Measurements from ENCODE around the gene PHC2.

The PHC2 gene

DNA sequence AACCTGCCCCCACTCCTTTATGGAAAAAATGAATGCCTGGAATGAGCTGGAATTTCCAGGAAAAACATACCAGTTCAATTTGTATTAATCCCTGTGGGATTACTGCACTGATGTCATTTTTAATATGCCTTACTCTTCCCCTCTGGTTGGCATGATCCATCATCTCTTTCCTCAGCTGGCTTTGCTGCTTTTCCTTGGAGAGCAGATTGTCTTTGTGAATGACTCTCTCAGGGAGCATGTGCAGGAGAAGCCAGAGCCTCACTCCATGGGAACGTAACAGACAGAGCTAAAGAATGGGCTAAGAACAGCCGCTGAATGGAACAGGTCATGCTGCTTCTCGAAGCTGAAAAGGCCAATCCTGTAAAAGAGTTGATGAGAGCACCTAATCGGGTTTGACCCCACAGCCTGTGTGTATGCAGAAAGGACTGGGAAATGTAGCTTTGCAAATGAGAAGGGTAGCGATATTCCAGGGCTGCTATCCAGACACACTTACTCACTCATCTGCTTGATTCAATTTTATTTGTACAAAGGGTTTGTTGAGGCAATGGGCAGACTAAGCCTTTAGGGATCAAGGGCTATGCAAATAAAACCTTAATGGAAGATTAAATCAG is 20.7 kb downstream of the PHC2 start:
- H2AFZ ChIP-seq (ENCODE audit: low read length): no peak overlapping the region

DNA sequence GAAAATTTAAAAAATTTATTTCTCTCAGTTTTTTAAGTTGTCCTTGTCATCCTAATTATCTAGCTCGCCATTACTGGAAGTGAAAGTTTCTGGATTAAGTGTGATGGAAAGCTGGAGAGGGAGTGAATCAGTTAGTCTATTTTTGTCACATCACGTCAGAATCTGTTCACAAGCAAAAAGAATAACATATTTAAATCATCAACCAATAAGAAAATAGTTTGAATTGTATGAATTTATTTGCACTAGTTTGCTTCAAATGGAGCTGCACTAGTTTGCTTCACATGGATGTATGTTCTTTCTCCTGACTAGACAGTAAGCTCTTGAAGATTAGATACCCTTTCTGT is 22.8 kb downstream of the PHC2 start:
- Histone ChIP-seq H3K9me2 (ENCODE audit: low read depth, low read length) (no peaks in the 10 kb centered on the region), H3K36me3 (ENCODE audit: insufficient read depth, low read length) (no peaks in the 10 kb centered on the region), H3K4me3 (ENCODE audit: low read depth, low read length, poor library complexity, severe bottlenecking) (no peak overlapping the region), H3K9me3 (ENCODE audit: low read length) (0 out of 2 replicates have a peak, but pooled peaks cover 2% of the 10 kb centered on the region), H3K27me3 (ENCODE audit: insufficient read depth, low read length) (no peaks in the 10 kb centered on the region; the same call in 1 of the 2 replicates), H3K4me1 (ENCODE audit: insufficient read depth, low read length, severe bottlenecking) (no peaks in the 10 kb centered on the region), H3K27ac (ENCODE audit: low read depth, low read length, poor library complexity, severe bottlenecking) (no peak overlapping the region), H4K20me1 (ENCODE audit: insufficient read depth, low read length) (no peaks in the 10 kb centered on the region), H3K79me2 (ENCODE audit: insufficient read depth, low read length) (no peaks in the 10 kb centered on the region), H3F3A (ENCODE audit: insufficient read depth, low read length) (no peaks in the 10 kb centered on the region), H2AFZ (ENCODE audit: low read length) (no peak overlapping the region), H3K9ac (ENCODE audit: low read length) (no peak overlapping the region), H3K4me2 (ENCODE audit: low read length) (no peak overlapping the region)
- TF ChIP-seq, protein P1, sequence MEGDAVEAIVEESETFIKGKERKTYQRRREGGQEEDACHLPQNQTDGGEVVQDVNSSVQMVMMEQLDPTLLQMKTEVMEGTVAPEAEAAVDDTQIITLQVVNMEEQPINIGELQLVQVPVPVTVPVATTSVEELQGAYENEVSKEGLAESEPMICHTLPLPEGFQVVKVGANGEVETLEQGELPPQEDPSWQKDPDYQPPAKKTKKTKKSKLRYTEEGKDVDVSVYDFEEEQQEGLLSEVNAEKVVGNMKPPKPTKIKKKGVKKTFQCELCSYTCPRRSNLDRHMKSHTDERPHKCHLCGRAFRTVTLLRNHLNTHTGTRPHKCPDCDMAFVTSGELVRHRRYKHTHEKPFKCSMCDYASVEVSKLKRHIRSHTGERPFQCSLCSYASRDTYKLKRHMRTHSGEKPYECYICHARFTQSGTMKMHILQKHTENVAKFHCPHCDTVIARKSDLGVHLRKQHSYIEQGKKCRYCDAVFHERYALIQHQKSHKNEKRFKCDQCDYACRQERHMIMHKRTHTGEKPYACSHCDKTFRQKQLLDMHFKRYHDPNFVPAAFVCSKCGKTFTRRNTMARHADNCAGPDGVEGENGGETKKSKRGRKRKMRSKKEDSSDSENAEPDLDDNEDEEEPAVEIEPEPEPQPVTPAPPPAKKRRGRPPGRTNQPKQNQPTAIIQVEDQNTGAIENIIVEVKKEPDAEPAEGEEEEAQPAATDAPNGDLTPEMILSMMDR (IDR thresholded peaks at IDR 0.05; ENCODE audit: low read length): no peak
- TF ChIP-seq EZH2 (IDR thresholded peaks at IDR 0.05; ENCODE audit: borderline replicate concordance, low read length): no peak

More for the DNA sequence above, 20.7 kb downstream of the PHC2 start:
- TF ChIP-seq, protein P1 (IDR thresholded peaks at IDR 0.05; ENCODE audit: low read length): no peak
- TF ChIP-seq EZH2 (IDR thresholded peaks at IDR 0.05; ENCODE audit: borderline replicate concordance, low read length): no peak
- Histone ChIP-seq H3K4me2 (ENCODE audit: low read length) (no peak overlapping the region), H3K27ac (ENCODE audit: low read depth, low read length, poor library complexity, severe bottlenecking) (no peak overlapping the region), H3K27me3 (ENCODE audit: insufficient read depth, low read length) (no peaks in the 10 kb centered on the region; the same call in 1 of the 2 replicates), H3K9me2 (ENCODE audit: low read depth, low read length) (no peaks in the 10 kb centered on the region), H3F3A (ENCODE audit: insufficient read depth, low read length) (no peaks in the 10 kb centered on the region), H3K9ac (ENCODE audit: low read length) (no peak overlapping the region), H3K4me3 (ENCODE audit: low read depth, low read length, poor library complexity, severe bottlenecking) (no peak overlapping the region), H4K20me1 (ENCODE audit: insufficient read depth, low read length) (no peaks in the 10 kb centered on the region), H3K79me2 (ENCODE audit: insufficient read depth, low read length) (no peaks in the 10 kb centered on the region), H3K4me1 (ENCODE audit: insufficient read depth, low read length, severe bottlenecking) (no peaks in the 10 kb centered on the region), H3K36me3 (ENCODE audit: insufficient read depth, low read length) (no peaks in the 10 kb centered on the region), H3K9me3 (ENCODE audit: low read length) (0 out of 2 replicates have a peak, but pooled peaks cover 2% of the 10 kb centered on the region)

DNA sequence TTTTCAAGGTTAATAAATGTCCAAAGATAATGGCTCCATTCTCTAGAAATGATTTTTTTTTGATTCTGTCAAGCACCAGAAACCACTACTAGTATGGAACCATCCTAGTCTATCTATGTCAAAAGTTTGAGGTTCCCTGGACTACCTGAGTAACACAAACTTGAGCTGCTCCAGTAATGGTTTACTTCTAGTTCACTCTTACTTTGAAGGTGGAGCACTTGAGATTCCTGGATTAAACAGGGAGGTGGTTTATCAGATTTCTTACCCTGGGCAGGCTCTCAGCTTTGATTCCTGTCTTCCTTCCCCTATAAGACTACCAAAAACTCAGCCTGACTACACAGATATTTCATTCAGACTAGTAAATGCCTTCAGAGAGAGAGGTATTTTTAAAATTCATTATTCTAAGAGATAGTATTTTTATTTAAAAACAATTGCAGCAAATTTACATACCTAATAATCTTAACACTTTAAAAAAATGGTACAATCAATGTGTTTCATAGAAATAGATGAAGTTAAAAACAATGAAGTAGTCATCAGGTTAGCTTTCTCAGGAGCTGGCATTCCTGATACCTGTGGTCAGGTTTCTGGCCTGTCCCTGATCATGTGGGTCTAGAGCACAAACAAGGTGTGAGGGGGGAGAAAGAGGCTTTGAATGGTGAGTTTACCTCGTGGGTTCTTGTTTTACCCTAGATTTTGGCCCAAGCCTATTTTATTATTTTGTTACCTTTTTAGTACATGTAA is 23.4 kb downstream of the PHC2 start:
- Histone ChIP-seq H2AFZ (ENCODE audit: low read length) (no peak overlapping the region), H4K20me1 (ENCODE audit: insufficient read depth, low read length) (no peaks in the 10 kb centered on the region), H3K9me2 (ENCODE audit: low read depth, low read length) (no peaks in the 10 kb centered on the region), H3K4me3 (ENCODE audit: low read depth, low read length, poor library complexity, severe bottlenecking) (no peak overlapping the region), H3K4me2 (ENCODE audit: low read length) (no peak overlapping the region), H3K4me1 (ENCODE audit: insufficient read depth, low read length, severe bottlenecking) (no peaks in the 10 kb centered on the region), H3K27ac (ENCODE audit: low read depth, low read length, poor library complexity, severe bottlenecking) (no peak overlapping the region), H3K79me2 (ENCODE audit: insufficient read depth, low read length) (no peaks in the 10 kb centered on the region), H3K27me3 (ENCODE audit: insufficient read depth, low read length) (no peaks in the 10 kb centered on the region; the same call in 1 of the 2 replicates), H3F3A (ENCODE audit: insufficient read depth, low read length) (no peaks in the 10 kb centered on the region), H3K9ac (ENCODE audit: low read length) (no peak overlapping the region), H3K9me3 (ENCODE audit: low read length) (0 out of 2 replicates have a peak, but pooled peaks cover 2% of the 10 kb centered on the region), H3K36me3 (ENCODE audit: insufficient read depth, low read length) (no peaks in the 10 kb centered on the region)
- no peak for TF ChIP-seq EZH2 (IDR thresholded peaks at IDR 0.05; ENCODE audit: borderline replicate concordance, low read length)
- TF ChIP-seq, protein P1 (IDR thresholded peaks at IDR 0.05; ENCODE audit: low read length): no peak
